Fibroblast of villous mesenchyme (primary cell): ENCODE results near the gene SEPTIN5. TPM values are rescaled to one million over a fixed set of nuclear protein-coding genes. Genes with fewer than 3 reads are reported as not detected.

ENCODE experiments used
- DNase-seq: peaks from one replicate; pipeline ENCODE4 v3.0.0-alpha.2; 2010; ENCODE audit warnings: low read depth
- H3K4me3 ChIP-seq: 2 replicates; pipeline ENCODE4 v1.5.1; 2011; ENCODE audit warnings: low read depth, mild to moderate bottlenecking, low read length
- CTCF ChIP-seq: IDR thresholded peaks from 2 replicates; pipeline ENCODE4 v1.5.1; 2012; ENCODE audit warnings: low read depth, mild to moderate bottlenecking, low read length; ENCODE audit not compliant: insufficient read depth
- total RNA-seq: library from RNA; depleted of rRNA; stranded (reverse); fragments of >200 nt; gene quantifications from 2 replicates; pipeline ENCODE4 v1.2.3, GENCODE V29; 2012

SEPTIN5 gene
- total RNA-seq, 1 donor = 10.4 TPM

GRCh38 chr22:19748139-19748538, 33.8 kb downstream of the SEPTIN5 start:
- no peak for TF ChIP-seq CTCF
- DNase-seq = no peak
- H3K4me3 ChIP-seq = no peak overlapping the region

- no peak overlapping the region for H3K4me3 ChIP-seq
- no peak for DNase-seq
- no peak for TF ChIP-seq CTCF
These were observed 34.8 kb downstream of the SEPTIN5 start for GRCh38 chr22:19748991-19749664.

- no peak for TF ChIP-seq CTCF
- no peak overlapping the region for H3K4me3 ChIP-seq
- no peak for DNase-seq
These were observed 35.6 kb downstream of the SEPTIN5 start for GRCh38 chr22:19749876-19750275.

GRCh38 chr22:19750507-19751490, 36.5 kb downstream of the SEPTIN5 start:
- H3K4me3 ChIP-seq = no peak overlapping the region
- TF ChIP-seq CTCF = no peak
- peak; percentile 17 for DNase-seq

GRCh38 chr22:19751497-19752245, 37.4 kb downstream of the SEPTIN5 start:
- no peak overlapping the region for H3K4me3 ChIP-seq
- TF ChIP-seq CTCF = no peak
- no peak for DNase-seq

- DNase-seq = no peak
- TF ChIP-seq CTCF = peak; percentile 14
- no peak overlapping the region for H3K4me3 ChIP-seq
These were observed 39.0 kb downstream of the SEPTIN5 start for GRCh38 chr22:19753090-19753842.
